ENCODE results near the gene ITGB5.

ITGB5 gene

GRCh38 chr3:124815781-124816180 is 71.4 kb downstream of the ITGB5 start:
- DNase-seq (ENCODE audit: low read depth) = no peak
- TF ChIP-seq MYC (IDR thresholded peaks at IDR 0.05; ENCODE audit: low read depth, low read length) = no peak
- no peak for TF ChIP-seq MAX (IDR thresholded peaks at IDR 0.05; ENCODE audit: low read depth, low read length)
- no peak for TF ChIP-seq POLR2A (IDR thresholded peaks at IDR 0.05; ENCODE audit: extremely low read depth, insufficient read length)
- TF ChIP-seq CTCF (IDR thresholded peaks at IDR 0.05; ENCODE audit: low read depth, low read length) = no peak

GRCh38 chr3:124814620-124815421 is 72.3 kb downstream of the ITGB5 start:
- no peak overlapping the region for H3K4me3 ChIP-seq (ENCODE audit: low read depth, low read length)
- DNase-seq (ENCODE audit: low read depth) = no peak
- TF ChIP-seq MAX (IDR thresholded peaks at IDR 0.05; ENCODE audit: low read depth, low read length) (no peak), CTCF (IDR thresholded peaks at IDR 0.05; ENCODE audit: low read depth, low read length) (no peak), POLR2A (IDR thresholded peaks at IDR 0.05; ENCODE audit: extremely low read depth, insufficient read length) (no peak), MYC (IDR thresholded peaks at IDR 0.05; ENCODE audit: low read depth, low read length) (no peak)

More at GRCh38 chr3:124815781-124816180, 71.4 kb downstream of the ITGB5 start:
- no peak overlapping the region for H3K4me3 ChIP-seq (ENCODE audit: low read depth, low read length)

GRCh38 chr3:124813541-124813940 is 73.6 kb downstream of the ITGB5 start:
- DNase-seq (ENCODE audit: low read depth) = no peak
- H3K4me3 ChIP-seq (ENCODE audit: low read depth, low read length) = no peak overlapping the region
- no peak for TF ChIP-seq CTCF (IDR thresholded peaks at IDR 0.05; ENCODE audit: low read depth, low read length)
- no peak for TF ChIP-seq POLR2A (IDR thresholded peaks at IDR 0.05; ENCODE audit: extremely low read depth, insufficient read length)
- no peak for TF ChIP-seq MYC (IDR thresholded peaks at IDR 0.05; ENCODE audit: low read depth, low read length)
- TF ChIP-seq MAX (IDR thresholded peaks at IDR 0.05; ENCODE audit: low read depth, low read length) = no peak

GRCh38 chr3:124812291-124813265 is 74.6 kb downstream of the ITGB5 start:
- peak; percentile 33 for DNase-seq (ENCODE audit: low read depth)
- TF ChIP-seq MYC (IDR thresholded peaks at IDR 0.05; ENCODE audit: low read depth, low read length) (no peak), POLR2A (IDR thresholded peaks at IDR 0.05; ENCODE audit: extremely low read depth, insufficient read length) (no peak), CTCF (IDR thresholded peaks at IDR 0.05; ENCODE audit: low read depth, low read length) (no peak), MAX (IDR thresholded peaks at IDR 0.05; ENCODE audit: low read depth, low read length) (no peak)
- H3K4me3 ChIP-seq (ENCODE audit: low read depth, low read length) = no peak overlapping the region

GRCh38 chr3:124811436-124811835 is 75.7 kb downstream of the ITGB5 start:
- TF ChIP-seq MYC (IDR thresholded peaks at IDR 0.05; ENCODE audit: low read depth, low read length) (no peak), POLR2A (IDR thresholded peaks at IDR 0.05; ENCODE audit: extremely low read depth, insufficient read length) (no peak), CTCF (IDR thresholded peaks at IDR 0.05; ENCODE audit: low read depth, low read length) (no peak), MAX (IDR thresholded peaks at IDR 0.05; ENCODE audit: low read depth, low read length) (no peak)
- no peak for DNase-seq (ENCODE audit: low read depth)
- no peak overlapping the region for H3K4me3 ChIP-seq (ENCODE audit: low read depth, low read length)
